Gastrocnemius medialis (tissue), 4 donors: Measurements from ENCODE around the gene PYGB. TPM values are rescaled to one million over a fixed set of nuclear protein-coding genes. Genes with fewer than 3 reads are reported as not detected.

Source experiments
- ATAC-seq, 2 donors: fragments of 150-250 bp; one replicate each; pipeline ENCODE4 v1.9.1; 2016
- DNase-seq, 2 donors: peaks; one replicate each; pipeline ENCODE4 v3.0.0-alpha.2; 2019
- H3K27ac ChIP-seq, 4 donors: fragments of 200-600 bp; sonication (generic); 1 replicate in 1 of 4; 2 replicates in 3 of 4; pipeline ENCODE4 v1.5.1; 2016 to 2018; ENCODE audit warnings: mild to moderate bottlenecking in 2 of 4, moderate library complexity in 1 of 4
- H3K27me3 ChIP-seq, 3 donors: fragments of 200-600 bp; sonication (generic) in 2 of 3; 1 replicate in 1 of 3; 2 replicates in 2 of 3; pipeline versions ENCODE4 v1.5.1 to v1.6.0; 2016 to 2019; ENCODE audit warnings: mild to moderate bottlenecking in 1 of 3, moderate library complexity in 1 of 3
- H3K36me3 ChIP-seq, 2 donors: fragments of 200-600 bp; sonication (generic) in 1 of 2; one replicate each; pipeline ENCODE4 v1.5.1; 2017 to 2018
- H3K4me1 ChIP-seq, 2 donors: fragments of 200-600 bp; sonication (generic) in 1 of 2; one replicate each; pipeline ENCODE4 v1.5.1; 2016 to 2017; ENCODE audit warnings: mild to moderate bottlenecking in 2 of 2
- H3K4me3 ChIP-seq, 4 donors: fragments of 200-600 bp; sonication (generic) in 3 of 4; 1 replicate in 1 of 4; 2 replicates in 3 of 4; pipeline ENCODE4 v1.5.1; 2016 to 2019; ENCODE audit warnings: mild to moderate bottlenecking in 2 of 4
- H3K9me3 ChIP-seq, 3 donors: fragments of 200-600 bp; sonication (generic) in 2 of 3; 1 replicate in 1 of 3; 2 replicates in 2 of 3; pipeline ENCODE4 v1.5.1; 2016 to 2019
- CTCF ChIP-seq, 5 experiments: fragments of 450-650 bp in 3 of 5; fragments of 200-600 bp in 2 of 5; sonication (generic) in 2 of 5; IDR thresholded peaks in 4 of 5; conservative IDR thresholded peaks in 1 of 5; 1 replicate in 4 of 5; 2 replicates in 1 of 5; pipeline ENCODE4 v1.5.1; 2016 to 2019; ENCODE audit warnings: antibody characterized with exemption in 5 of 5, mild to moderate bottlenecking in 3 of 5, moderate library complexity in 3 of 5
- POLR2A ChIP-seq, 2 donors: fragments of 450-650 bp; IDR thresholded peaks; one replicate each; pipeline ENCODE4 v1.6.1; 2017; ENCODE audit warnings: antibody characterized with exemption in 2 of 2, mild to moderate bottlenecking in 2 of 2, moderate library complexity in 2 of 2
- in situ Hi-C, 4 donors: fragments of 200-750 bp; cut with MboI; loops; one replicate each; pipeline versions ENCODE4 v1.15.0 to v1.8.0; 2017; ENCODE audit warnings: low sequenced_read_pairs in 4 of 4
- intact Hi-C: fragments of 100-400 bp; cut with DNase I; formaldehyde crosslinking; loops from one replicate; pipeline ENCODE4 v1.15.1; 2023; ENCODE audit warnings: low total_unique reads
- total RNA-seq, 4 donors: library from RNA; depleted of rRNA; stranded (reverse); fragments of >200 nt; gene quantifications; one replicate each; pipeline versions ENCODE4 v1.1.0 to v1.2.3, GENCODE V29; 2016

The PYGB gene
- total RNA-seq, 4 donors from 2014 or later: 13.6 to 50.7 (median 27.0) TPM

GRCh38 chr20:25252230-25252651 is 4.4 kb downstream of the PYGB start:
- in situ Hi-C loops: loop anchor here in 2 of 4 donors (25.0 kb wide), 2 partner anchors 135 to 265 kb away; partner anchors contain the start of genes ABHD12 (in 1 of the 2) and APMAP (in 1 of the 2)
- Histone ChIP-seq H3K4me1 (peaks cover 40 to 51% of the 10 kb centered on the region in 2 donors), H3K4me3 (no peak overlapping the region), H3K27me3 (no peaks in the 10 kb centered on the region), H3K9me3 (no peaks in the 10 kb centered on the region), H3K27ac (no peak overlapping the region), H3K36me3 (no peaks in the 10 kb centered on the region)
- intact Hi-C loops: no loop called here
- ATAC-seq: no peak
- no peak for DNase-seq
- TF ChIP-seq CTCF (IDR thresholded peaks at IDR 0.05 in 4 of 5, conservative IDR thresholded peaks at IDR 0.05 in 1 of 5): no peak
- no peak for TF ChIP-seq POLR2A (IDR thresholded peaks at IDR 0.05)

- Histone ChIP-seq H3K27me3 (no peaks in the 10 kb centered on the region), H3K4me1 (peaks cover 38 to 50% of the 10 kb centered on the region in 2 donors), H3K27ac (no peak overlapping the region), H3K4me3 (no peak overlapping the region), H3K36me3 (no peaks in the 10 kb centered on the region), H3K9me3 (no peaks in the 10 kb centered on the region)
- intact Hi-C loops (no loop called here), in situ Hi-C loops (loop anchor here in 2 of 4 donors (25.0 kb wide), 2 partner anchors 134 to 266 kb away; partner anchors contain the start of genes ABHD12 (in 1 of the 2) and APMAP (in 1 of the 2))
- DNase-seq (no peak), ATAC-seq (no peak)
- no peak for TF ChIP-seq CTCF (IDR thresholded peaks at IDR 0.05 in 4 of 5, conservative IDR thresholded peaks at IDR 0.05 in 1 of 5)
- no peak for TF ChIP-seq POLR2A (IDR thresholded peaks at IDR 0.05)
Measured at GRCh38 chr20:25252686-25253421, 5.0 kb downstream of the PYGB start.

GRCh38 chr20:25253606-25254275 is 5.9 kb downstream of the PYGB start:
- Histone ChIP-seq H3K4me3 (no peak overlapping the region), H3K9me3 (no peaks in the 10 kb centered on the region), H3K27me3 (no peaks in the 10 kb centered on the region), H3K4me1 (peaks cover 36 to 50% of the 10 kb centered on the region in 2 donors), H3K27ac (no peak overlapping the region), H3K36me3 (no peaks in the 10 kb centered on the region)
- intact Hi-C loops: no loop called here
- no peak for TF ChIP-seq CTCF (IDR thresholded peaks at IDR 0.05 in 4 of 5, conservative IDR thresholded peaks at IDR 0.05 in 1 of 5)
- ATAC-seq (no peak), DNase-seq (no peak)
- in situ Hi-C loops: loop anchor here in 2 of 4 donors (25.0 kb wide), 2 partner anchors 134 to 266 kb away; partner anchors contain the start of genes ABHD12 (in 1 of the 2) and APMAP (in 1 of the 2)

GRCh38 chr20:25254571-25254970 is 6.7 kb downstream of the PYGB start:
- Histone ChIP-seq H3K4me3 (no peak overlapping the region), H3K36me3 (no peaks in the 10 kb centered on the region), H3K4me1 (peaks cover 27 to 41% of the 10 kb centered on the region in 2 donors), H3K27ac (no peak overlapping the region), H3K27me3 (no peaks in the 10 kb centered on the region), H3K9me3 (no peaks in the 10 kb centered on the region)
- DNase-seq (no peak), ATAC-seq (no peak)
- in situ Hi-C loops (loop anchor here in 2 of 4 donors (25.0 kb wide), 2 partner anchors 133 to 267 kb away; partner anchors contain the start of genes ABHD12 (in 1 of the 2) and APMAP (in 1 of the 2)), intact Hi-C loops (no loop called here)
- TF ChIP-seq CTCF (IDR thresholded peaks at IDR 0.05 in 4 of 5, conservative IDR thresholded peaks at IDR 0.05 in 1 of 5): no peak
